K562 (cell line): ENCODE data around the gene TUBD1. TPM values are rescaled to one million over a fixed set of nuclear protein-coding genes. Genes with fewer than 3 reads are reported as not detected.

Source experiments
- ELF2 ChIP-seq: fragments of 250-450 bp; sonication (Bioruptor Pico); IDR thresholded peaks from 2 replicates; pipeline ENCODE4 v1.5.0; 2021; ENCODE audit warnings: mild to moderate bottlenecking
- JUNB ChIP-seq: fragments of 450-650 bp; formaldehyde crosslinking; conservative IDR thresholded peaks from 2 replicates; pipeline ENCODE4 v1.4.0; 2020; ENCODE audit warnings: mild to moderate bottlenecking
- L3MBTL2 ChIP-seq: fragments of 450-650 bp; IDR thresholded peaks from 2 replicates; pipeline ENCODE4 v1.6.1; 2016; ENCODE audit warnings: mild to moderate bottlenecking, moderate library complexity
- LARP7 ChIP-seq: fragments of 450-650 bp; IDR thresholded peaks from 2 replicates; pipeline ENCODE4 v1.6.1; 2016
- POLR2H ChIP-seq: IDR thresholded peaks from 2 replicates; pipeline ENCODE4 v1.6.1; 2016; ENCODE audit warnings: missing genetic modification characterization, low read depth, mild to moderate bottlenecking, control low read depth, missing compliant biosample characterization, moderate library complexity
- SAFB ChIP-seq: fragments of 200-400 bp; formaldehyde crosslinking; IDR thresholded peaks from 2 replicates; pipeline ENCODE4 v1.6.1; 2017; ENCODE audit warnings: low read depth, low read length, borderline replicate concordance
- SMARCC2 ChIP-seq: fragments of 450-650 bp; IDR thresholded peaks from 2 replicates; pipeline ENCODE4 v1.6.1; 2017; ENCODE audit warnings: antibody characterized with exemption, moderate library complexity, mild to moderate bottlenecking, low read depth
- polyA plus RNA-seq, 8 experiments: library from polyadenylated mRNA; depleted of rRNA in 4 of 8; stranded (reverse) in 5 of 8; unstranded in 3 of 8; fragments of >200 nt; fragmentation: Nextera tagmentation in 2 of 8; fragmentation: Illumina TruSeq in 1 of 8; extraction: Ambion mirVana in 2 of 8; extraction: Trizol in 1 of 8; gene quantifications; 2 replicates each; pipeline versions ENCODE4 v1.2.1 to v1.2.3, GENCODE V29; 2011 to 2014; ENCODE audit warnings: inconsistent platforms in 1 of 8, missing spikeins in 1 of 8
- total RNA-seq, 7 experiments: library from RNA; depleted of rRNA in 6 of 7; stranded (reverse); fragments of >200 nt in 6 of 7; fragmentation: Illumina TruSeq in 2 of 7; extraction: Trizol in 2 of 7; gene quantifications; 2 replicates each; pipeline versions ENCODE4 v1.2.1 to v1.2.3, GENCODE V29; 2011 to 2021; ENCODE audit warnings: low replicate concordance in 1 of 7
- TF ChIP-seq, protein P1 (sequence below), 2 experiments: fragments of 450-650 bp in 1 of 2; sonication (generic) in 1 of 2; formaldehyde crosslinking in 1 of 2; IDR thresholded peaks; 2 replicates each; pipeline versions ENCODE4 v1.7.1 to v1.9.0; 2016 to 2022; ENCODE audit warnings: inconsistent platforms in 1 of 2, mild to moderate bottlenecking in 1 of 2, missing genetic modification reagents in 1 of 2
- TF ChIP-seq, protein P2 (sequence below): fragments of 450-650 bp; IDR thresholded peaks from 2 replicates; pipeline ENCODE4 v1.6.1; 2018; ENCODE audit not compliant: partially characterized antibody
- TF ChIP-seq, protein P3 (sequence below): fragments of 450-650 bp; IDR thresholded peaks from 2 replicates; pipeline ENCODE4 v1.6.1; 2014; ENCODE audit warnings: low read depth, mild to moderate bottlenecking, moderate library complexity, borderline replicate concordance

TUBD1 gene
- total and polyA plus RNA-seq, 9 of the 15 experiments (the other 6 are each of a cell fraction or from before 2014, with no cell fraction given) = 10.8 to 35.3 (median 17.9) TPM

DNA sequence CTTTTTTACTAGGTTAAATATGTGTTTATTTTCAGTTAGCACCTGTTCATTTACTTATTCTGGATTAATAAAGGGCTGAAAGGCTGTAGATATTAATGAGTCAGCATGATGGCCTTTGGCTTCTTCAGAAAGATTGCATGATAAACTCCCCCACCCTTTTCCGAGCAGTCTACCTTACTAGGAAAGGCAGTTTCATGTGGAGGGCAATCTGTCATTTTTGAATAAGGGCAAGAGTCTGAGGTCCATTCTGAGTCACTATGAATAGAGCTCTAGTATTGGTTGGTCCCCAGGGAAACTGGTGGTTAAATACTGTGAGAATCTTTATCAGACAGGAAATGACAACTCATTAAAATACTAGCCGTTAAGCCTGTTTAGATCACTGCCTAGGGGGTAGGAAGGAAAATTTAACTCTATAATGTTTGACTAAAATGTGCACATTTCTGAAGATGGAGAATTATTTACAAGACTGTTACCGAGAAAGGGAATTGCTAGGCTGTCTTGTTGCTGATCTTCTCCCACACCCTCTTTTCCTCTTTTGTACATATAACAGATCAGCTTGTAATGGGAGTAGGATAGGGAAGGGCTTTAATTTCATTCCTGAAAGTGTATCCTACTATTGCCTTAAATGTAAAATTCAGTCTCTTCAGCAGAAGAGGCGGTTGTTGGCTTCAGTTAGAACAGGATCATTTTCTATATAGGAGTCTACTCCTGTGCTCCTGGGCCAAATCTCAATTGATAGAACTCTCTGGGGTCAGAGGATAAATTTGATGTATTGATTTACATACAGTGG, 63.3 kb downstream of the TUBD1 start (continued):
- TF ChIP-seq, protein P1, sequence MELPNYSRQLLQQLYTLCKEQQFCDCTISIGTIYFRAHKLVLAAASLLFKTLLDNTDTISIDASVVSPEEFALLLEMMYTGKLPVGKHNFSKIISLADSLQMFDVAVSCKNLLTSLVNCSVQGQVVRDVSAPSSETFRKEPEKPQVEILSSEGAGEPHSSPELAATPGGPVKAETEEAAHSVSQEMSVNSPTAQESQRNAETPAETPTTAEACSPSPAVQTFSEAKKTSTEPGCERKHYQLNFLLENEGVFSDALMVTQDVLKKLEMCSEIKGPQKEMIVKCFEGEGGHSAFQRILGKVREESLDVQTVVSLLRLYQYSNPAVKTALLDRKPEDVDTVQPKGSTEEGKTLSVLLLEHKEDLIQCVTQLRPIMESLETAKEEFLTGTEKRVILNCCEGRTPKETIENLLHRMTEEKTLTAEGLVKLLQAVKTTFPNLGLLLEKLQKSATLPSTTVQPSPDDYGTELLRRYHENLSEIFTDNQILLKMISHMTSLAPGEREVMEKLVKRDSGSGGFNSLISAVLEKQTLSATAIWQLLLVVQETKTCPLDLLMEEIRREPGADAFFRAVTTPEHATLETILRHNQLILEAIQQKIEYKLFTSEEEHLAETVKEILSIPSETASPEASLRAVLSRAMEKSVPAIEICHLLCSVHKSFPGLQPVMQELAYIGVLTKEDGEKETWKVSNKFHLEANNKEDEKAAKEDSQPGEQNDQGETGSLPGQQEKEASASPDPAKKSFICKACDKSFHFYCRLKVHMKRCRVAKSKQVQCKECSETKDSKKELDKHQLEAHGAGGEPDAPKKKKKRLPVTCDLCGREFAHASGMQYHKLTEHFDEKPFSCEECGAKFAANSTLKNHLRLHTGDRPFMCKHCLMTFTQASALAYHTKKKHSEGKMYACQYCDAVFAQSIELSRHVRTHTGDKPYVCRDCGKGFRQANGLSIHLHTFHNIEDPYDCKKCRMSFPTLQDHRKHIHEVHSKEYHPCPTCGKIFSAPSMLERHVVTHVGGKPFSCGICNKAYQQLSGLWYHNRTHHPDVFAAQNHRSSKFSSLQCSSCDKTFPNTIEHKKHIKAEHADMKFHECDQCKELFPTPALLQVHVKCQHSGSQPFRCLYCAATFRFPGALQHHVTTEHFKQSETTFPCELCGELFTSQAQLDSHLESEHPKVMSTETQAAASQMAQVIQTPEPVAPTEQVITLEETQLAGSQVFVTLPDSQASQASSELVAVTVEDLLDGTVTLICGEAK (IDR thresholded peaks at IDR 0.05) = 0 out of 2 replicates have a peak, but pooled peaks have one; percentile 24
- TF ChIP-seq, protein P1 (CRISPR knock-in tag; IDR thresholded peaks at IDR 0.05) = no peak
- TF ChIP-seq ELF2 (CRISPR knock-in tag) (peak; percentile 30; the same call in 1 of the 2 replicates), L3MBTL2 (0 out of 2 replicates have a peak, but pooled peaks have one; percentile 2), SMARCC2 (peak; percentile 62; the same call in 1 of the 2 replicates), POLR2H (tag) (peak; percentile 84), LARP7 (no peak), JUNB (CRISPR knock-in tag) (no peak), SAFB (no peak)
- TF ChIP-seq, protein P2, sequence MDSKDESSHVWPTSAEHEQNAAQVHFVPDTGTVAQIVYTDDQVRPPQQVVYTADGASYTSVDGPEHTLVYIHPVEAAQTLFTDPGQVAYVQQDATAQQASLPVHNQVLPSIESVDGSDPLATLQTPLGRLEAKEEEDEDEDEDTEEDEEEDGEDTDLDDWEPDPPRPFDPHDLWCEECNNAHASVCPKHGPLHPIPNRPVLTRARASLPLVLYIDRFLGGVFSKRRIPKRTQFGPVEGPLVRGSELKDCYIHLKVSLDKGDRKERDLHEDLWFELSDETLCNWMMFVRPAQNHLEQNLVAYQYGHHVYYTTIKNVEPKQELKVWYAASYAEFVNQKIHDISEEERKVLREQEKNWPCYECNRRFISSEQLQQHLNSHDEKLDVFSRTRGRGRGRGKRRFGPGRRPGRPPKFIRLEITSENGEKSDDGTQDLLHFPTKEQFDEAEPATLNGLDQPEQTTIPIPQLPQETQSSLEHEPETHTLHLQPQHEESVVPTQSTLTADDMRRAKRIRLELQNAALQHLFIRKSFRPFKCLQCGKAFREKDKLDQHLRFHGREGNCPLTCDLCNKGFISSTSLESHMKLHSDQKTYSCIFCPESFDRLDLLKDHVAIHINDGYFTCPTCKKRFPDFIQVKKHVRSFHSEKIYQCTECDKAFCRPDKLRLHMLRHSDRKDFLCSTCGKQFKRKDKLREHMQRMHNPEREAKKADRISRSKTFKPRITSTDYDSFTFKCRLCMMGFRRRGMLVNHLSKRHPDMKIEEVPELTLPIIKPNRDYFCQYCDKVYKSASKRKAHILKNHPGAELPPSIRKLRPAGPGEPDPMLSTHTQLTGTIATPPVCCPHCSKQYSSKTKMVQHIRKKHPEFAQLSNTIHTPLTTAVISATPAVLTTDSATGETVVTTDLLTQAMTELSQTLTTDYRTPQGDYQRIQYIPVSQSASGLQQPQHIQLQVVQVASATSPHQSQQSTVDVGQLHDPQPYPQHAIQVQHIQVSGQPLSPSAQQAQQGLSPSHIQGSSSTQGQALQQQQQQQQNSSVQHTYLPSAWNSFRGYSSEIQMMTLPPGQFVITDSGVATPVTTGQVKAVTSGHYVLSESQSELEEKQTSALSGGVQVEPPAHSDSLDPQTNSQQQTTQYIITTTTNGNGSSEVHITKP = peak; percentile 43
- TF ChIP-seq, protein P3, sequence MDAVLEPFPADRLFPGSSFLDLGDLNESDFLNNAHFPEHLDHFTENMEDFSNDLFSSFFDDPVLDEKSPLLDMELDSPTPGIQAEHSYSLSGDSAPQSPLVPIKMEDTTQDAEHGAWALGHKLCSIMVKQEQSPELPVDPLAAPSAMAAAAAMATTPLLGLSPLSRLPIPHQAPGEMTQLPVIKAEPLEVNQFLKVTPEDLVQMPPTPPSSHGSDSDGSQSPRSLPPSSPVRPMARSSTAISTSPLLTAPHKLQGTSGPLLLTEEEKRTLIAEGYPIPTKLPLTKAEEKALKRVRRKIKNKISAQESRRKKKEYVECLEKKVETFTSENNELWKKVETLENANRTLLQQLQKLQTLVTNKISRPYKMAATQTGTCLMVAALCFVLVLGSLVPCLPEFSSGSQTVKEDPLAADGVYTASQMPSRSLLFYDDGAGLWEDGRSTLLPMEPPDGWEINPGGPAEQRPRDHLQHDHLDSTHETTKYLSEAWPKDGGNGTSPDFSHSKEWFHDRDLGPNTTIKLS = peak; percentile 47; the same call in 1 of the 2 replicates
